ENCODE results near the gene ABCC1. TPM values are rescaled to one million over a fixed set of nuclear protein-coding genes. Genes with fewer than 3 reads are reported as not detected.

The ABCC1 gene
- polyA plus RNA-seq, 1 donor: 4.5 TPM

- no peak for DNase-seq
Observed at GRCh38 chr16:16050106-16050505, 100.7 kb downstream of the ABCC1 start.

- DNase-seq: no peak
Observed at GRCh38 chr16:16051132-16051531, 101.7 kb downstream of the ABCC1 start.

GRCh38 chr16:16052916-16053315 is 103.5 kb downstream of the ABCC1 start:
- DNase-seq: no peak

GRCh38 chr16:16057102-16057501 is 107.7 kb downstream of the ABCC1 start:
- no peak for DNase-seq

GRCh38 chr16:16059160-16059559 is 109.7 kb downstream of the ABCC1 start:
- no peak for DNase-seq

GRCh38 chr16:16059895-16060590 is 110.6 kb downstream of the ABCC1 start:
- DNase-seq: no peak

GRCh38 chr16:16062023-16062937 is 112.9 kb downstream of the ABCC1 start:
- no peak for DNase-seq

GRCh38 chr16:16063683-16064082 is 114.3 kb downstream of the ABCC1 start:
- DNase-seq: no peak

- no peak for DNase-seq
Observed at GRCh38 chr16:16064874-16065384, 115.5 kb downstream of the ABCC1 start.

GRCh38 chr16:16067127-16067526 is 117.7 kb downstream of the ABCC1 start:
- DNase-seq: no peak

GRCh38 chr16:16071631-16072244 is 122.3 kb downstream of the ABCC1 start:
- DNase-seq: no peak

- no peak for DNase-seq
Observed at GRCh38 chr16:16073001-16073545, 123.7 kb downstream of the ABCC1 start.

- DNase-seq: no peak
Observed at GRCh38 chr16:16073891-16074881, 124.8 kb downstream of the ABCC1 start.

GRCh38 chr16:16075488-16076422 is 126.3 kb downstream of the ABCC1 start:
- no peak for DNase-seq

GRCh38 chr16:16076423-16076813 is 127.0 kb downstream of the ABCC1 start:
- no peak for DNase-seq

GRCh38 chr16:16080465-16081065 is 131.1 kb downstream of the ABCC1 start:
- DNase-seq: no peak

GRCh38 chr16:16081141-16081540 is 131.7 kb downstream of the ABCC1 start:
- no peak for DNase-seq

GRCh38 chr16:16082255-16082654 is 132.8 kb downstream of the ABCC1 start:
- no peak for DNase-seq

GRCh38 chr16:16083421-16084156 is 134.2 kb downstream of the ABCC1 start:
- no peak for DNase-seq
